IMR-90 (cell line): ENCODE measurements around the gene PRR4. TPM values are rescaled to one million over a fixed set of nuclear protein-coding genes. Genes with fewer than 3 reads are reported as not detected.

ENCODE experiments used
- ATAC-seq: fragments of 200-7000 bp; cut with Tn5 transposase; 2 replicates; pipeline ENCODE4 v1.9.1; 2020; ENCODE audit warnings: low read depth, mild to moderate bottlenecking, moderate library complexity
- BruUV-seq: library from RNA; stranded (reverse); fragments of 400-500 nt; replicated peaks from 2 replicates; lab custom pipeline; 2021; lab: Mats Ljungman, UMichigan
- CTCF ChIA-PET: fragments of 300-600 bp; formaldehyde crosslinking; extraction: SDS; loops from one replicate; lab custom pipeline; 2021; ENCODE audit warnings: antibody characterized with exemption; lab: Yijun Ruan, JAX
- POLR2A ChIA-PET: fragments of 300-600 bp; sonication (Branson Sonifier 250); formaldehyde crosslinking; loops from one replicate; lab custom pipeline; 2022; ENCODE audit warnings: antibody characterized with exemption; ENCODE audit not compliant: unreplicated experiment; lab: Charles Lee
- DNase-seq: peaks from one replicate; pipeline ENCODE4 v3.0.0; 2013
- H2AFZ ChIP-seq: replicated peaks from 2 replicates; pipeline ENCODE3; 2013; ENCODE audit warnings: low read length, mild to moderate bottlenecking; ENCODE audit not compliant: poor library complexity
- H2AK5ac ChIP-seq: 2 replicates; pipeline ENCODE4 v1.6.1; 2013; ENCODE audit warnings: low read depth, low read length, inconsistent platforms
- H2AK9ac ChIP-seq: replicated peaks from 2 replicates; pipeline ENCODE3; 2013; ENCODE audit warnings: mild to moderate bottlenecking, low read depth, low read length, moderate library complexity; ENCODE audit not compliant: poor library complexity
- H2BK120ac ChIP-seq: 2 replicates; pipeline ENCODE4 v1.6.1; 2013; ENCODE audit warnings: low read depth, low read length, inconsistent platforms
- H2BK15ac ChIP-seq: 3 replicates; pipeline ENCODE4 v1.6.1; 2013; ENCODE audit warnings: low read depth, low read length, inconsistent platforms
- H2BK20ac ChIP-seq: 2 replicates; pipeline ENCODE4 v1.6.1; 2013; ENCODE audit warnings: low read depth, mild to moderate bottlenecking, inconsistent platforms, low read length, moderate library complexity
- H2BK5ac ChIP-seq: 2 replicates; pipeline ENCODE4 v1.6.1; 2013; ENCODE audit warnings: mild to moderate bottlenecking, low read depth, low read length, inconsistent platforms; ENCODE audit not compliant: poor library complexity, severe bottlenecking
- H3K14ac ChIP-seq: replicated peaks from 2 replicates; pipeline ENCODE4 v1.6.1; 2013; ENCODE audit warnings: low read depth, low read length, inconsistent platforms
- H3K18ac ChIP-seq: 2 replicates; pipeline ENCODE4 v1.6.1; 2013; ENCODE audit warnings: low read depth, low read length, control low read depth
- H3K23ac ChIP-seq: 2 replicates; pipeline ENCODE4 v1.6.1; 2013; ENCODE audit warnings: low read depth, low read length, inconsistent platforms
- H3K27ac ChIP-seq: 2 replicates; pipeline ENCODE4 v1.5.1; 2013; ENCODE audit warnings: mild to moderate bottlenecking, control low read depth, low read length; ENCODE audit not compliant: insufficient read depth
- H3K27me3 ChIP-seq: 2 replicates; pipeline ENCODE4 v1.6.1; 2013; ENCODE audit warnings: low read length; ENCODE audit not compliant: control insufficient read depth, insufficient read depth
- H3K36me3 ChIP-seq: 2 replicates; pipeline ENCODE4 v1.6.1; 2013; ENCODE audit warnings: low read length, mixed read lengths; ENCODE audit not compliant: control insufficient read depth, insufficient read depth
- H3K4ac ChIP-seq: 2 replicates; pipeline ENCODE4 v1.6.1; 2013; ENCODE audit warnings: low read depth, low read length, inconsistent platforms
- H3K4me1 ChIP-seq: 2 replicates; pipeline ENCODE4 v1.6.1; 2013; ENCODE audit warnings: low read length, mixed read lengths; ENCODE audit not compliant: control insufficient read depth, insufficient read depth
- H3K4me2 ChIP-seq: 2 replicates; pipeline ENCODE4 v1.6.1; 2013; ENCODE audit warnings: low read depth, mild to moderate bottlenecking, control low read depth, low read length, moderate library complexity
- H3K4me3 ChIP-seq: 2 replicates; pipeline ENCODE4 v1.5.1; 2013; ENCODE audit warnings: low read depth, mild to moderate bottlenecking, control low read depth, low read length, moderate library complexity; ENCODE audit not compliant: insufficient read depth
- H3K56ac ChIP-seq: 2 replicates; pipeline ENCODE4 v1.6.1; 2013; ENCODE audit warnings: low read length, inconsistent platforms; ENCODE audit not compliant: insufficient read depth; ENCODE audit errors: extremely low read depth
- H3K79me1 ChIP-seq, 2 experiments: 2 replicates each; pipeline ENCODE4 v1.6.1; 2013; ENCODE audit warnings: low read length in 2 of 2, inconsistent platforms in 1 of 2, low read depth in 1 of 2
- H3K9ac ChIP-seq: 2 replicates; pipeline ENCODE4 v1.6.1; 2013; ENCODE audit warnings: low read depth, low read length, control low read depth
- H3K9me1 ChIP-seq: 2 replicates; pipeline ENCODE4 v1.6.1; 2013; ENCODE audit warnings: low read length, inconsistent platforms; ENCODE audit not compliant: insufficient read depth
- H3K9me3 ChIP-seq: 2 replicates; pipeline ENCODE4 v1.6.1; 2013; ENCODE audit warnings: low read length; ENCODE audit not compliant: control insufficient read depth, insufficient read depth
- H4K20me1 ChIP-seq: 2 replicates; pipeline ENCODE4 v1.6.1; 2013; ENCODE audit warnings: low read length, inconsistent platforms; ENCODE audit not compliant: insufficient read depth
- H4K5ac ChIP-seq: 2 replicates; pipeline ENCODE4 v1.6.1; 2013; ENCODE audit warnings: mild to moderate bottlenecking, low read depth, low read length, control low read depth
- H4K8ac ChIP-seq, 2 experiments: 2 replicates each; pipeline ENCODE4 v1.6.1; 2013; ENCODE audit warnings: low read depth in 2 of 2, low read length in 2 of 2, control low read depth in 1 of 2, inconsistent platforms in 1 of 2
- H4K91ac ChIP-seq: 2 replicates; pipeline ENCODE4 v1.6.1; 2013; ENCODE audit warnings: low read depth, low read length, inconsistent platforms; ENCODE audit not compliant: insufficient read depth
- MXI1 ChIP-seq: IDR thresholded peaks from 2 replicates; pipeline ENCODE4 v1.6.1; 2012; ENCODE audit warnings: low read depth, mild to moderate bottlenecking, low read length, moderate library complexity, borderline replicate concordance
- dilution Hi-C: fragments of 300-500 bp; cut with HindIII; formaldehyde crosslinking; loops from one replicate; pipeline ENCODE4 v1.14.3; 2018; ENCODE audit warnings: low sequenced_read_pairs; ENCODE audit not compliant: unreplicated experiment
- in situ Hi-C: fragments of 300-500 bp; cut with MboI; formaldehyde crosslinking; loops from 3 replicates; pipeline ENCODE4 v1.14.3; 2019; ENCODE audit warnings: low sequenced_read_pairs, inconsistent platforms, mixed read lengths
- intact Hi-C: fragments of 100-400 bp; cut with micrococcal nuclease; formaldehyde crosslinking; loops from 2 replicates; pipeline ENCODE4 v1.10.0; 2022
- polyA plus RNA-seq, 3 experiments: library from polyadenylated mRNA; depleted of rRNA; stranded (reverse); fragments of >200 nt; gene quantifications; 2 replicates each; pipeline ENCODE4 v1.2.3, GENCODE V29; 2012; ENCODE audit warnings: low replicate concordance in 1 of 3
- total RNA-seq: library from RNA; depleted of rRNA; stranded (reverse); fragments of >200 nt; gene quantifications from 2 replicates; pipeline ENCODE4 v1.2.3, GENCODE V29; 2012

PRR4 gene
- total and polyA plus RNA-seq, 2 of the 4 experiments (the other 2 are of a cell fraction): 0.72 to 1.9 TPM

GRCh38 chr12:10810068-10810467 lies 39.2 kb downstream of the PRR4 start, which contains the start of gene TAS2R9:
TSS of gene TAS2R9 (minus strand) at chr12:10810168. CDS start at chr12:10810075, 93 bp downstream.
- no peaks in the 10 kb centered on the region for H3K79me1 ChIP-seq
- no peak within 1 kb of the TSS for H2AFZ ChIP-seq
- no peak within 1 kb of the TSS for H3K18ac ChIP-seq
- no peak within 1 kb of the TSS for H2AK9ac ChIP-seq
- in situ Hi-C loops (no loop called here), dilution Hi-C loops (no loop called here), intact Hi-C loops (no loop called here)
- no peak within 1 kb of the TSS for H3K4me3 ChIP-seq
- no peak within 1 kb of the TSS for H3K23ac ChIP-seq
- H3K56ac ChIP-seq: no peak within 1 kb of the TSS
- DNase-seq: no peak
- no peak within 1 kb of the TSS for H2BK120ac ChIP-seq
- H4K5ac ChIP-seq: no peak within 1 kb of the TSS
- no peaks in the 10 kb centered on the region; the same call in 1 of the 2 replicates for H3K27me3 ChIP-seq
- no peaks in the 10 kb centered on the region for H3K9me3 ChIP-seq
- no peak for TF ChIP-seq MXI1
- H2BK15ac ChIP-seq: no peak within 1 kb of the TSS
- no peak within 1 kb of the TSS for H3K27ac ChIP-seq
- H2BK5ac ChIP-seq: no peak within 1 kb of the TSS
- BruUV-seq: no TSS peak
- CTCF ChIA-PET: interaction anchor here (0.8 kb wide), 1 partner anchor 371 kb away, joined by 3 read pairs; no protein-coding TSS in a partner anchor
- H3K14ac ChIP-seq: no peak within 1 kb of the TSS
- H3K9me1 ChIP-seq: no peaks in the 10 kb centered on the region
- no peak within 1 kb of the TSS for H2BK20ac ChIP-seq
- no peak for ATAC-seq
- POLR2A ChIA-PET: no interaction called here
- no peaks in the 10 kb centered on the region for H4K20me1 ChIP-seq
- no peaks in the 10 kb centered on the region for H3K36me3 ChIP-seq
- no peaks in the 10 kb centered on the region for H3K4me1 ChIP-seq
- no peak within 1 kb of the TSS for H2AK5ac ChIP-seq
- no peak within 1 kb of the TSS for H3K4me2 ChIP-seq
- H3K4ac ChIP-seq: no peak within 1 kb of the TSS
- H3K9ac ChIP-seq: no peak within 1 kb of the TSS
- H4K8ac ChIP-seq: no peak within 1 kb of the TSS
- H4K91ac ChIP-seq: no peak within 1 kb of the TSS
